B cell (primary cell): ENCODE measurements around the gene IL17RE. TPM values are rescaled to one million over a fixed set of nuclear protein-coding genes. Genes with fewer than 3 reads are reported as not detected.
A peak's percentile ranks its signal among the peaks of the same experiment; 100 is the strongest.

Experiments used
- ATAC-seq: fragments of 200-7000 bp; cut with Tn5 transposase; one replicate; pipeline ENCODE4 v1.10.0; 2021; ENCODE audit warnings: low read depth, mild to moderate bottlenecking, moderate number of reproducible peaks, moderate library complexity
- CTCF ChIA-PET: fragments of 350-600 bp; sonication (Branson Sonifier 250); formaldehyde crosslinking; loops from one replicate; lab custom pipeline; 2021; ENCODE audit warnings: antibody characterized with exemption, inconsistent platforms; lab: Charles Lee
- POLR2A ChIA-PET: fragments of 350-600 bp; sonication (Branson Sonifier 250); formaldehyde crosslinking; loops from one replicate; lab custom pipeline; 2021; ENCODE audit warnings: antibody characterized with exemption; lab: Charles Lee
- DNase-seq: peaks from one replicate; pipeline ENCODE4 v3.0.0; 2013
- H2AFZ ChIP-seq: 2 replicates; pipeline ENCODE4 v1.6.1; 2012; ENCODE audit warnings: mild to moderate bottlenecking, low read depth, low read length; ENCODE audit not compliant: insufficient read depth, poor library complexity, severe bottlenecking
- H3K27ac ChIP-seq, 2 donors: 1 replicate in 1 of 2; 2 replicates in 1 of 2; pipeline ENCODE4 v1.5.1; 2012 to 2013; ENCODE audit warnings: low read length in 2 of 2, mild to moderate bottlenecking in 2 of 2, moderate library complexity in 1 of 2
- H3K27me3 ChIP-seq, 4 experiments: fragments of 200-600 bp in 1 of 4; sonication (generic) in 1 of 4; replicated peaks in 1 of 4; 1 replicate in 2 of 4; 2 replicates in 2 of 4; pipeline versions ENCODE4 v1.6.1 to v1.7.0; 2013 to 2016; ENCODE audit warnings: low read length in 3 of 4, mild to moderate bottlenecking in 2 of 4, mixed read lengths in 1 of 4, moderate library complexity in 1 of 4; ENCODE audit not compliant: insufficient read depth in 4 of 4, control insufficient read depth in 3 of 4; ENCODE audit errors: control extremely low read depth in 1 of 4
- H3K36me3 ChIP-seq, 2 experiments: replicated peaks in 1 of 2; 1 replicate in 1 of 2; 2 replicates in 1 of 2; pipeline versions ENCODE4 v1.6.1 to v1.7.1; 2013; ENCODE audit warnings: low read length in 1 of 2; ENCODE audit not compliant: insufficient read depth in 2 of 2, control insufficient read depth in 1 of 2; ENCODE audit errors: control extremely low read depth in 1 of 2, extremely low read depth in 1 of 2
- H3K4me1 ChIP-seq, 2 donors: fragments of 200-600 bp in 1 of 2; sonication (generic) in 1 of 2; 1 replicate in 1 of 2; 2 replicates in 1 of 2; pipeline versions ENCODE4 v1.5.1 to v1.6.1; 2013 to 2017; ENCODE audit warnings: low read length in 2 of 2; ENCODE audit not compliant: control insufficient read depth in 2 of 2, insufficient read depth in 2 of 2
- H3K4me2 ChIP-seq: replicated peaks from 2 replicates; pipeline ENCODE3; 2012; ENCODE audit warnings: mild to moderate bottlenecking, low read depth, low read length; ENCODE audit not compliant: poor library complexity, severe bottlenecking
- H3K4me3 ChIP-seq, 5 experiments: fragments of 200-600 bp in 1 of 5; sonication (generic) in 1 of 5; 1 replicate in 3 of 5; 2 replicates in 2 of 5; pipeline versions ENCODE4 v1.5.1 to v1.7.0; 2011 to 2016; ENCODE audit warnings: low read length in 4 of 5, mild to moderate bottlenecking in 4 of 5, low read depth in 2 of 5, control low read depth in 1 of 5, moderate library complexity in 1 of 5; ENCODE audit not compliant: insufficient read depth in 1 of 5; ENCODE audit errors: control extremely low read depth in 1 of 5, extremely low read depth in 1 of 5
- H3K79me2 ChIP-seq: fragments of 200-600 bp; sonication (generic); one replicate; pipeline ENCODE4 v1.6.0; 2016; ENCODE audit warnings: low read length; ENCODE audit not compliant: control insufficient read depth, insufficient read depth
- H3K9ac ChIP-seq: fragments of 200-600 bp; sonication (generic); 2 replicates; pipeline ENCODE4 v1.6.1; 2017; ENCODE audit warnings: mild to moderate bottlenecking, low read length, moderate library complexity
- H3K9me3 ChIP-seq, 3 donors: one replicate each; pipeline versions ENCODE4 v1.6.1 to v1.7.1; 2013; ENCODE audit warnings: low read length in 2 of 3; ENCODE audit not compliant: control insufficient read depth in 2 of 3, insufficient read depth in 1 of 3; ENCODE audit errors: control extremely low read depth in 1 of 3
- H4K20me1 ChIP-seq: 2 replicates; pipeline ENCODE4 v1.6.0; 2012; ENCODE audit warnings: mild to moderate bottlenecking, low read length; ENCODE audit not compliant: insufficient read depth, control insufficient read depth, poor library complexity, severe bottlenecking
- H3K27ac Mint-ChIP-seq: one replicate; pipeline ENCODE4 v1.8.0; 2021; ENCODE audit warnings: mixed read lengths
- H3K27me3 Mint-ChIP-seq: one replicate; pipeline ENCODE4 v1.8.0; 2021; ENCODE audit warnings: mixed read lengths
- H3K4me1 Mint-ChIP-seq: one replicate; pipeline ENCODE4 v1.8.0; 2021; ENCODE audit warnings: mixed read lengths
- H3K4me3 Mint-ChIP-seq: one replicate; pipeline ENCODE4 v1.8.0; 2021; ENCODE audit warnings: mixed read lengths
- H3K9me3 Mint-ChIP-seq: one replicate; pipeline ENCODE4 v1.8.0; 2022; ENCODE audit warnings: mixed read lengths; ENCODE audit not compliant: insufficient read depth
- CTCF ChIP-seq: fragments of 200-600 bp; IDR thresholded peaks from one replicate; pipeline ENCODE4 v1.8.0; 2022; ENCODE audit warnings: antibody characterized with exemption, mild to moderate bottlenecking
- EZH2 ChIP-seq: IDR thresholded peaks from 2 replicates; pipeline ENCODE4 v1.6.1; 2012; ENCODE audit warnings: borderline replicate concordance, low read depth, mild to moderate bottlenecking, moderate library complexity, low read length; ENCODE audit not compliant: insufficient read depth, poor library complexity, severe bottlenecking
- WGBS: methylation state at CpG from one replicate; pipeline ENCODE4 v1.1.5; 2013; ENCODE audit warnings: missing lambda C conversion rate; ENCODE audit not compliant: insufficient coverage; 5-methylcytosine and 5-hydroxymethylcytosine counted together
- intact Hi-C: fragments of 100-400 bp; cut with micrococcal nuclease; formaldehyde crosslinking; loops from one replicate; pipeline ENCODE4 v1.10.0; 2022
- polyA plus RNA-seq: library from polyadenylated mRNA; depleted of rRNA; stranded (reverse); fragments of >200 nt; gene quantifications from 2 replicates; pipeline ENCODE4 v1.2.3, GENCODE V29; 2012
- total RNA-seq, 2 donors: library from RNA; stranded (reverse); fragments of 120-200 nt in 1 of 2; gene quantifications; 1 replicate in 1 of 2; 2 replicates in 1 of 2; pipeline versions ENCODE4 v1.2.3 to v1.2.4, GENCODE V29; 2013 to 2022

IL17RE gene
- total and polyA plus RNA-seq, 2 donors (not counting 1 experiment from before 2014, with no cell fraction given): 0.37 TPM; not detected in 1

- Histone ChIP-seq H3K9me3 (no peaks in the 10 kb centered on the region), H3K4me3 (peak overlapping the region in 1 of 5 experiments; percentile 51), H4K20me1 (no peaks in the 10 kb centered on the region), H3K4me2 (peak overlapping the region; percentile 67), H2AFZ (peak overlapping the region; percentile 45), H3K27me3 (peaks cover 0 to 11% (median 0%) of the 10 kb centered on the region in 4 experiments), H3K27ac (no peak overlapping the region), H3K36me3 (peaks cover 0 to 5% of the 10 kb centered on the region in 2 experiments), H3K9ac (no peak overlapping the region), H3K79me2 (no peaks in the 10 kb centered on the region), H3K4me1 (peaks cover 13 to 21% of the 10 kb centered on the region in 2 donors)
- peaks cover 18% of the 10 kb centered on the region for H3K4me1 Mint-ChIP-seq
- CTCF ChIA-PET: interaction anchor here (0.7 to 2.2 kb wide), 7 partner anchors 14 to 443 kb away, joined by 3 to 47 read pairs (median 3); partner anchors contain the start of genes CRELD1 and SEC13
- H3K9me3 Mint-ChIP-seq: no peaks in the 10 kb centered on the region
- ATAC-seq: no peak
- DNase-seq: no peak
- no peak for TF ChIP-seq EZH2
- TF ChIP-seq CTCF: no peak
- H3K27me3 Mint-ChIP-seq: no peaks in the 10 kb centered on the region
- 97% methylated on average over 74 of the region's 86 CpGs for WGBS
- H3K4me3 Mint-ChIP-seq: peak overlapping the region; percentile 34
- intact Hi-C loops: loop anchor here (5.0 kb wide), 1 partner anchor 300 kb away; the partner anchor contains the start of gene TATDN2
- H3K27ac Mint-ChIP-seq: no peak overlapping the region
- POLR2A ChIA-PET: interaction anchor here (1.0 to 1.3 kb wide), 3 partner anchors 7 to 16 kb away, joined by 3 to 11 read pairs (median 3); partner anchors contain the start of gene CRELD1
Measured at GRCh38 chr3:9947025-9947995, 44.7 kb downstream of the IL17RE start.
